Left hindlimb (tissue), 1 donor: ENCODE measurements around the gene ARHGEF11.

Experiments used
- DNase-seq: peaks from one replicate; pipeline ENCODE4 v3.0.0-alpha.2; 2018

The ARHGEF11 gene

DNA sequence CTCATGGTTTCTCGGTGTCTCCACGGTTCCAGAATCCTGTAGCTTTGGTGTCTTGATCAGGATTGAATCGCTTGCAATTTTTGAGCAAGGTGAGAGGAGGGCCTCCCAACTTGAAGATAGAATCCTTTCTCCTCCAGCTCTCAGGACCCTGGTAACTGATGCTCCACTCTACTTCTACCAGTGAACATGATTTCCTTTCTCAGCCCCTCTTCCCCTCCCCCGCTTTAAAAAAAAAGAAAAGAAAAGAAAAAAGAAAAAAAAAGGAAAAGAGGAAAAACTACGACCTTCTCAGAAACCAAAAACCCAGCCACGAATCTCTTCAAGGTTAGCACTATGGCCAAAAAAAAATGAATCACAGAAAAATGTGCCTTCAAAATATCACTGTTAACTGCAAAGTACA, 1.2 kb downstream of the ARHGEF11 start:
- DNase-seq = no peak

DNA sequence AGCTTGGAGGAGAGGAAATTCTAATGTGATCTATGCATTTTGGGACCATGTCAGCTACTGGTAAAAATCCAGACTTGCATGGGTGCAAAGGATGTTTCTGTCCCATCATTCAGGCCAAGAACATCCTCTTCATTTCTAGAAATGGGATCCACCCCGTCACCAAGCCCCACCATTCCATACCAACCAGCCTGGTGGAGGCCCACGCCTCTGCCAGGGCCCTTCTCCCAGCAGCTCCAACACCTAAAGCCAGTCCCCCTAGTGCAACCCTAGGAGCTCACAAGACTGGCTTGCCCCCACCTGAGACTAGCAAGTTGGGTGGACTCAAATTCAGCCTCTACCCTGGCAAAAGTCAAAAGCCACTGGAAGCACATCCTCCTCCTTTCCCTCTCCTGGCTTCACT, 1.9 kb downstream of the ARHGEF11 start:
- no peak for DNase-seq

DNA sequence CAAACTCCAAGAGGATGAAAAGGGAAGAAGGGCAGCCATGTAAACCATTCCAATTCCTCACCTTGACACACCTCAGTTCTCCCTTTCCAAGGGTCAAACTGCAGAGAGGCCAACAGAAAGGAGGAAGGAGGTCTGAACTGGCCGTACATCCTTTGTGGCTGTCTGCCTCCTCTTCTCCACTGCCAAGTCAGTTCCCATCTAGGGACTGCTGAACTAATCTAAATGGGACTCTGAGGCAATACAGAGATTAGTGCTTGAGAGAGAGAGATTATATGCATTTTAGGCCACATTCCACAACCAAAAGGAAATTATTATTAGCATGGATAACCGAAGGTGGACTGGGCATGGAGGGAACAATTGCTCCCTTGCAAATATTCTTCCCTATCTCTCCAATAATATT, 2.7 kb downstream of the ARHGEF11 start:
- no peak for DNase-seq

DNA sequence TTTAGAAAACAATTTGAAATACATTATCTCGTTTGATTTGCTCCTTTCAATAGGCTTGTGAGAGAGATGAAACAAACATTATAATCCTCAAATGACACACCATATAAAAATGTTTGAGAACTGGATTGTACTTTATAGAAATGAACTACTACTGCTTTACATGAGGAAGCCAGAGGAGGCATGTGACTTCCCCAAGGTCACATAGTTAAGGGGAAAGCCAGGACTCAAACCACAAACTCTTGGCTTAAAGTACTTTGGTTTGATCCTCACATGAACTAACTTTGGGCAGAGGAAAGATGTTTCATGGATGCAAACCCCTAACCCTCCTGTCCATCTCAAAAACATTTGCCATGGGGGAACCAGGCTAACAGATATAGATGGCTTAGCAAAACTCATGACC, 4.7 kb downstream of the ARHGEF11 start:
- DNase-seq = no peak

DNA sequence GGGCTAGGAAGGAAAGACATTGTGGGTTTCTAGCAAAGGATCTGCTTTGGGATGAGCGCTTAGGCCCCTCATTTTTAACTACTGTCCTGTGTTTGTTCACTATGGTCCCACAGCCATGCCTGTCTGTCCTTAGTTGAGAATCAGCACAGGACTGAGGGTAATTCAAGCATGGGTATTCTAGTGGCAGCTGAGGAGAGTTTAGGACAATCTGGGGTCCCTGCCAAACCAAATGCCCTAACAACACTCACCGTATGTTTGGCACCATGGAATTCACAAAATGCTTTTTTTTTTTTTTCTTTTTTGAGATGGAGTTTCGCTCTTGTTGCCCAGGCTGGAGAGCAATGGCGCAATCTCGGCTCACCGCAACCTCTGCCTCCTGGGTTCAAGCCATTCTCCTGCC, 10.4 kb downstream of the ARHGEF11 start:
- DNase-seq = no peak

DNA sequence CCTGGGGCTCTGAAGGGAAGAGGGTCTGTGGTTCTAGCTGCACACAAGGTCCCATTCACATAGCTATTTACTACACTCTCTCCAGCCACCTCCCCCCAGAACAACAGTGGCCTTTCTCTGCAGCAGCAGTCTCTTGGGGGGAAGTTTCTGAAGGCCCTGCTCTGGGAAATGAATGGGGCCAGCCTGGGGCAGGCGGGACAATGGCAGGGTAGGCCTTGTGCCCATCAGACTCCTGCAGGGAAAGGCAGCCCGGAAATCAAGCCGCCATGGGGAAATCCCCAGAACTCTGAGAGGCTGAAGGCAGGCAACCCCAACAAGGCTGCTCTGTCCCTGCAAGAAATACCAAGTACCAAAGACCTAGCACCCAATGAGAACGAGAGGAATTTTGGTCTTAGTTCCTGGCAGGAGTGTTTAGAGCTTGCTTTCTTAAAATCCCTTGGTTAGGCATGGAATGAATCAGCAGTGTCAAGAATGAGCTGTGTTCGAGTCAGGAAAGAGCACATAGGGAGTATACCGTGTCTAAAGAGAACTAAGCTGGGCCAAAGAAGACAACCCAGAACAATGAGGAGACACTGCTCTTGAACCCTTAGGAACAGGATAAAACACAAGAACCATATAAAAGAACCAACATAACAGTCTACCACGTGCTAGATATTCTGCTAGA, 11.3 kb downstream of the ARHGEF11 start:
- peak; percentile 39 for DNase-seq

DNA sequence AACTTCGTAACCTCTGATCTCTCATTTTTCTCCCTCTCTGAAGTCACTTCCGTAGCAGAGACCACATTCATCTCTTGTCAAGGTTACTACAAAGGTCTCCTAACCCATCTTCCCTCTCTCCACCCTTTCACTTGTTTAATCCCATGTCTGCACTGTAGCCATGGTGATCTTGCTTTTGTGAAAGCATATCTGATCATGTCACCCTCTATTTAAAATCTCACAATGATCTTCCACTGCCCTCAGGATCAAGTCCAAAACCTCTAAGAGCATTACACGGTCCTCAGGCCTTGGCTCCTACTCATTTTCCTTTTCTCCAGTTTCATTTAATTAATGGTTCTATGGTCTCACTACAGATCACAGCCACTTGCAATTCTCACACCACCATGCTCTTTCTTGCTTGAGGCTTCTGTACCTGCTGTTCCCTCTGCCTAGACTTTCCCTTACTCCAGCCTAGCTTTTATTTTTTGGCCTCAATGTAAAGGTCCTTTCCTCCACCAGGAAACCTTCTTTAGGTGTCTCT, 12.1 kb downstream of the ARHGEF11 start:
- DNase-seq = no peak

DNA sequence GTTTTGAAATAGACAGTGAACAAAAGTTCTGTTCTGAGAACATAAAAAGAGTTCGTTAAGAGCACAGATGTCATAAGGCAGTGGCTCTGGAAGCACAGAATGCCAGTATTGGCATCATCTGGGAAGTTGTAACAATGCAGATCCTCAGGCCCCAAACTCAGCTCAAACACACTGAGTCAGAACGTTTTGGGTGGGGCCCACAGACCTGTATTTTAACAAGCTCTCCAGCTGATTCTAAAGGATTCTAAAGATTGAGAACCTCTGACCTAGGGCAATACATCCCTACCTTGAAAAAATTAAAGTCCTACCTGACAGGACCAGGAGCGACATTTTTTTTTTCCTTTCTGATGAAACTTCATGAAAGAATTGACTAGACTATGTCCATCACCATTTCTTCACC, 13.2 kb downstream of the ARHGEF11 start:
- no peak for DNase-seq

DNA sequence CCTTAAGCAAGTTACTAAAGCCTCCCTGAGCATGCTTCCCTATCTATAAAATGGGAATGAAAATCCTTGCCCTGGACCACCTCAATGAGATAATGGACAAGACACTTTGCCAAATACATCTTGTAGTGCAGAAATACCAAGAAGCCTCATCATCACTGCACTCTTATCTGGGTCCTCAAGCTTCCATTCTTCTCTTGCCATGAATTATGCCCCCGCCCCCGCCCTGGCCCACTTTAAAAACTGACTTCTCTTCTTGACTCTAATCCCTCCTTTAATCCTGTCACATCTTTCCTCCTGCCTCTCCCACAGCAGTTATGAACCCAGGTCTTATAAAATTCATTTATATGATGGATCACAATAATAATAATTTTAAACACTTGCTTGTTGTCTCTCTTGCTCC, 14.8 kb downstream of the ARHGEF11 start:
- no peak for DNase-seq

DNA sequence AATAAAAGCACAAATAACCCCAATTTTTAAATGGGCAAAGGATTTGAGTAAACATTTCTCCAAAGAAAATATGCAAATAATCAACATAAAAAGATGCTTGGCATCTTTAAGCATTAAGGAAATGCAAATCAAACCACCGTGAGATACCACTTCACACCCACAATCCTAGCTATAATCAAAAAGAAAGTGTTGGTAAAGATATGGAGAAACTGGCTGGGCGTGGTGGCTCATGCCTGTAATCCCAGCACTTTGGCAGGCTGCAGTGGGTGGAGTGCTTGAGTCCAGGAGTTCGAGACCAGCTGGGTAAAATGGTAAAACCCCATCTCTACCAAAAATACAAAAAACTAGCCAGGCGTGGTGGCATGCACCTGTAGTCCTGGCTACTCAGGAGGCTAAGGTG, 16.9 kb downstream of the ARHGEF11 start:
- DNase-seq = no peak

DNA sequence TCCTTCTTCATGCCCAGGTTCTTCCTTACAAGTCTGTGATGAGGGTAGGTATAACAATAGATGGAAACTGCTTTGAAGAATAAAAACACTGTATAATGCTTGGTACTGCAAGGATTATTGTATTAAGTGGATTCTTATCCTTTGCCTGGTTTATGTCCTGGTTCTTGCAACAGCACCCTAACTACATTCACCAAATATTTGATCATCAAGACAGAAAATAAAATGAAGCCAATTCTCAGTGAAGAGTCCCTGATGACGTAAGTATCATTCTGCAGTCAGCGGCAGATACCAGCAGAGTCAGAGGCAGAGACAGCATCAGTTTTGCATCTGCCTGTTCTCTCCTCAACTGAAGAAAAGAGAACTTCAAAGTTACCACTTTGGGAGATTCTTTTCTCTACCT, 19.7 kb downstream of the ARHGEF11 start:
- no peak for DNase-seq

DNA sequence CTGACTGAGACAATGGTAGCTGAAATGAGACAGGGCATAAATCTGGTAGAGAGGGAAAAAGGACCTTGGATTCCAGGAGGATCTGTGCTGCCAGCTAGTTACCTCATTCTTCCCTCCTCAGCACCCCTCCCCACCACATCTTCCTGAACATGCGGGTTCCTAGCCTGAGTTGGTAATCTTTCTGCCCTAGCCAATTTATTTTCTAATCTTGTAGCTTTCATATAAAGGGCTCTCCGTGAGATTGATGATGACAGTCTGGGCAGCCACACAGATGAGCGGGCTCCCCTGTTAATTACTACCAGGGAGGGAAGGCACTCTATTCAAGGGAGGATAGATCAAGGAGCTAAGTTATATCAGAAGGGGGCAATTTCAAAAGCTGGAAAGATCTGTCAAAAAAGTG, 20.2 kb downstream of the ARHGEF11 start:
- no peak for DNase-seq

DNA sequence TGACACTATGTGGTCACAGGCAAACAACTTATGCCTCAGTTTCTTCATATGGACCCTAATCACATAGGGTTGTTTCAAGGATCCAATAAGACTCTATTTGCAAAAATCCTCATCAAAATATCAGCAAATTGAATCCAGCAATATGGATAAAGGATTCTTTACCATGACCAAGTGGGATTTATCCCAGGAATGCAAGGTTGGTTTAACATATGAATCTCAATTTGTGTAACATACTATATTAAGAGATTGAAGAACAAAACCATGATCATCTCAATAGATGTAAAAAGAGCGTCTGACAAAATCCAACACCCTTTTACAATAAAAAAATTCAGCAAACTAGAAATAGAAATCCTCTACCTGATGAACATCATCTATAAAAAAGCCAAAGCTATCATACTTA, 23.9 kb downstream of the ARHGEF11 start:
- DNase-seq = no peak

DNA sequence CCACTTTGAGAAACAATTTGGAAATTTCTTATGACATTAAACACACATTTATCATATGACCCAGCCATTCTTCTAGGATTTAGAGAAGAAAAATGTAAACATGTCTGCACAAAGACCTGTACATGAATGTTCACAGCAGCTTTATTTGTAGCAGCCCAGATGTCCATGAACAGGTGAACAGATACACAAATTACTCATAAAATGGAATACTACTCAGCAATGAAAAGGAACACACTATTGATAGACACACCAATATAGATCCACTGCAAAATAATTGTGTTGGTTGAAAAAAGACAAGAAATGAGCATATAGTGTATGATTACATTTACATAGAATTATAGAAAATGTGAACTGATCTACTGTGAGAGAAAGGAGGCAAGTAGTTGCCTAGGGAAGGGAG, 26.1 kb downstream of the ARHGEF11 start:
- DNase-seq = no peak

DNA sequence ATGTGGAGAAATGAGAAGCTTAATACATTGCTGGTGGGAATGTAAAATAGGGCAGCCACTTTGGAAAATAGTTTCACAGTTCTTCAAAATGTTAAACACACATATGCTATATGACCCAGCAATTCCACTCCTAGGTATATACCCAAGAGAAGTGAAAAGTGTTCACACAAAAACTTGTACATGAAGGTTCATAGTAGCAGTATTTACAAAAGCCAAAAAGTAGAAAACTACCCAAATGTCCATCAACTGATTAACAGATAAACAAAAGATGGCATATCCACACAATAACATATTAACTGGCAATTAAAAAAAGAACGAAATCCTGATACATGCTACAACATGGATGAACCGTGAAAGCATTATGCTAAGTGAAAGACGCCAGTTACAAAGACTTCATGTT, 33.7 kb downstream of the ARHGEF11 start:
- no peak for DNase-seq

DNA sequence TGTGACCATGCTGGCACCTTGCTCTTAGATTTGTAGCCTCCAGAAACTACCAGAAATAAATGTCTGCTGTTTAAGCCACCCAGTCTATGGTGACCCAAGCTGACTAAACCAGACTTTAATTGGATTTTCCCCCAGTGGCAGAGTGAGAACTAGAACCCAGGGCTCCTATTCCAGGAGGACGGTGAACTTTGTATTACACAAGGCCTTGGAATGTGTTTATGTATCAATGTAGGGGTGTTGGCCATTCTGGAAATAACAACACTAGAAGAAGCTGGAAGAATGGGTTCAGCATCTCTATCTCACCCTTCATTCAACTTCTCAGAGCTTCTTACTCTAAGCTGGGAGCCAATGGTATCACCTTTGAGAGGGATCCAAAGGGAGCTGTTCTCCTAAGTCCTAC, 37.0 kb downstream of the ARHGEF11 start:
- DNase-seq = no peak

DNA sequence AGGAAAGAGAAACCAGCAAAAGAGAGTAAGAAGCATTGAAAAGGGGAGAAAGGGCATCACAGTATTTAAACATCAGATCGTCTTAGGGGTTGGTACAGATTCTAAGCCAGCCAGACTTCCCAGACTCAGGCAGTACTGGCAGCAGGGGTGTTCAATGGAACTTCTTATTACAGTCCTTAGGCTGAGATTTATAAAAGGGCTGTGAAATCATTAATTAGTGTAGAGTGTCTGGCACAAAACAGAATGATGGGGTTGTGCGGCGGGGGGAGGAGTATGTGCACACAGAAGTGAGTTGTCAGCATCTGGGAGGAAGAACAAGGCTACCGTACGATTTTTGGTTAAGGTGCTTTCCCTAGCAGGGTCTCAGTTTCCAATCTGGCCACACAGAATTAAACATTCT, 38.2 kb downstream of the ARHGEF11 start:
- DNase-seq = no peak

DNA sequence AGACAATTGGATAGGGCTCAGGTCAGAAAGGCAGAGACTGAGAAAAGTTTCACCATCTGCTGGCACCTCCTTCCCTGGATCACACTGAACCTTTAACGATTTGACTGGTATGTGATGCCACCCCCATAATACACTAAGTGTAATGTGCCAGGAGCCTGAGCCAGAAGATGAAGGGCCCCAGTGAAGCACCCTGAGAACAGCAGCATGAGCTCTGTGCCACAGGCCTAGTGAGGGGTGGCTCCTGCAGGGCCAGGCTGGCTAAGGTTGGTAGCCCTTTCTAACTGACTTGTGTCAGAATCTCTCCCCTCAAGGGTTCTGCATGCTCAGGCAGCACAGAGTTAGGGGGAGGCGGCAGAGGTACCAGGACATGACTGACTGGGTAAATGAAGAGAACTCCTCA, 38.9 kb downstream of the ARHGEF11 start:
- DNase-seq = no peak

DNA sequence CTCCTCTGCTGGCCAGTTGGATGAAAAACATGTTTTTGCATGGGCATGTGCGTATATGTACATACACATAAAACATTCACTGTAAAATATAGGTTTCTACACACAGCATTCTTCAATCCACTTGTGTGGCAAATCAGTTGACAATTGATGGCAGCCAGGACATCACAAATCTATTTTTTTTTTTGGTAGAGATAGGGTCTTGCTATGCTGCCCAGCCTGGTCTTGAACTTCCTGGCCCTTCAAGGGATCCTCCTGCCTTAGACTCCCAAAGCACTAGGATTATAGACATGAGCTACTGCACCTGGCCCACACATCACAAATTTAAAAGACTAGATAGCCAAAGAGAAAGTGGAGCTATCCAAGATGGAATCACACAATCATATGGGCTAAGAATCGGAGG, 39.6 kb downstream of the ARHGEF11 start:
- no peak for DNase-seq

DNA sequence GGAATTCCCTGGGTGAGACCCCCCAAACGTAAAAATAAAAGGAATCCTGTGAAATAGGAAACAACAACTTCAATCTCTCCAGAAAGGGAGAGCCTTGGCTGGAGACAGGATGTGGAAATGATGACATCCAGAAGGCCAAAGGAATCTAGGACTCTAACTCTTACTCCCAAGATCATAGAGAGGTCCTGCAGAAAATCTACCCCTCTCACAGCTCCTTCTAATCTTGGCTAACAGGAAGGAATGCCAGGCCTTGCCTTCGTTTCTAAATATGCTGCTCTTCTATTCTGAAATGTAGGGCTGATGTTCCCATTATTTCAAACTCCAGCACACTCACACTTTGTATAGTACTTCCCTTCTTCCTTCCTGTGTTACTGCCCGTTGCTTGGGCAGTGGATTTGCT, 40.7 kb downstream of the ARHGEF11 start:
- no peak for DNase-seq

DNA sequence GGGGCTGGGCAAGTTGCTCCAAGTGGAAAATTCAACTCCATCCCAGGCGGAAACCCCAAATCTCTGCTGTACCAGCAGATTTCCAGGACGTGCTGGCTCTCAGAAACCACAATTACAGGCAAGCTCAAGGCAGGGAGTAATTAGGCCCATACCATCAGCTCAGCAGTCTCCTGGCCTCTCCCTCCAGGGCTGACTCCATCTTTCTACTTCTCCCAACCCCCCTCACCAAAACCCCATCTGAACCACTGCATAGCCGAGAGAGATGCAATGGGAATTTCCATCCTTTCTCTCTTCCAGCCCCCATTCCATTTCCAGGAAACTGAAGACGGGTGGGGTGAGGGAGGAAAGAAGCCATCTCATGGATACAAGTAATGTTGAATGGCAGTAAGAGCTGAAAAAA, 41.2 kb downstream of the ARHGEF11 start:
- DNase-seq = peak; percentile 78

DNA sequence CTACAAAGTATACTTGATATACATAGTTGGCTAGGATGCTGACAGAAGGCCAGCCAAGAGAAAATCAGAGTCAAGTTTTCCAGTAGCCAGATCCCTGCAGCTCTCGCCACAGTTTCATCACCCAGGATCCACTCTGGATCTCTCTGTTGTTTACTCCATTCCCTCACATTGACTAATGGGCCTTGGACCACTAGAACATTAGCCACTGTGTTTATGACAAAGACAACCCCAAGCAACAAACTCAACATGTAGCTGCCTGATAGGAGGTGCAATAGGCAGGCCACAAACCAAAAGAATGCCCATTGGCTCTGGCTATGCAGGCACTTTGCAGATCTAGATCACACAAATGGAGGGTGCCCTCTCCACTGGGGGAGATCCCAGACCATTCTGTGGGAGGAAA, 44.2 kb downstream of the ARHGEF11 start:
- DNase-seq = no peak

DNA sequence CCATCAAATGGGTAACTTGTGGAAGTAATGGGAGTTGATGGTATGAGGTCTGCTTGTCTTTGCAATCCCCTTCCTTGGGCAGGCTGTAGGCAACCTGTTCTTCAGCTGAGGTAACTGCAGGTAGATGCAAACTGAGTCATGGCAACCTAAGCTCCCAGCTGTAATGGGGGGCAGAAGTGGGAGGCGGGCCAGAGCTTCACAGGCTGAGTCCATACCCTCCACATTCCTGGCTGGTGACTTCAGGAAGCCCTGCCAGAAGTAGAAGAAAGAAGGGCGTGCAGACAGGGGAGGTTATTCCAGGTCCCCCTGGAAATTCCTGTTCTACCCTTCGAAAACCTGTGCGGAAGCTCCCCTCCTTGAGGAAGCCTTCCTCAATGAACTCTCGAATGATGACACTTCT, 44.9 kb downstream of the ARHGEF11 start:
- DNase-seq = no peak

DNA sequence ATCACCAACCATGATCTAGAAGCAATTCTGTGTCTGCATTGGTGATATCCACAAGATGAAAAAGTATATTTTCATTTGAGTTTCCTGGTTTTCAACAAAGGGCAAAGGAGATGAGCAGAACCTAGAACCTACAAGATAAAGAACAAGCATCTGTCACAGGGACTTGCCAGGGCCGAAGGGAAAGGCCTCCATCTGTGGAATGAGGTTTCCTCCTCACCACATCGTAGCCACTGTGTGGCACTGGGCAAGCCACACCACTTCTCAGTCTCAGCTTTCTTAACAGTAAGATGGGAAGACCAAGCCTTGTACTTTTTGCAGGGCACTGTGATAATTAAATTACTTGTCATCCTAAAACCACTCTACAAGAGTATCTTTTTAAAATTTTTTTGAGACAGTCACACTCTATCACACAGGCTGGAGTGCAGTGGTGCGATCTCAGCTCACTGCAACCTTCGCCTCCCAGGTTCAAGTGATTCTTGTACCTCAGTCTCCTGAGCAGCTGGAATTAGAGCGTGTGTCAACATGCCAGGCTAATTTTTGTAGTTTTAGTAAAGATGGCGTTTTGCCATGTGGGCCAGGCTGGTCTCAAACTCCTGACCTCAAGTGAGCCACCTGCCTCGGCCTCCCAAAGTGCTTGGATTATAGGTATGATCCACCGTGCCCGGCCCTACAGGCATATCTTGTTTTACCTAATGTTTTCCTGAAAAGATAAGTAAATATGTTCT, 45.8 kb downstream of the ARHGEF11 start:
- no peak for DNase-seq
